ENCODE results near the gene ARFGAP2. TPM values are rescaled to one million over a fixed set of nuclear protein-coding genes. Genes with fewer than 3 reads are reported as not detected.

ARFGAP2 gene
- total RNA-seq, 1 experiment from 2014 or later = 78.0 TPM

DNA sequence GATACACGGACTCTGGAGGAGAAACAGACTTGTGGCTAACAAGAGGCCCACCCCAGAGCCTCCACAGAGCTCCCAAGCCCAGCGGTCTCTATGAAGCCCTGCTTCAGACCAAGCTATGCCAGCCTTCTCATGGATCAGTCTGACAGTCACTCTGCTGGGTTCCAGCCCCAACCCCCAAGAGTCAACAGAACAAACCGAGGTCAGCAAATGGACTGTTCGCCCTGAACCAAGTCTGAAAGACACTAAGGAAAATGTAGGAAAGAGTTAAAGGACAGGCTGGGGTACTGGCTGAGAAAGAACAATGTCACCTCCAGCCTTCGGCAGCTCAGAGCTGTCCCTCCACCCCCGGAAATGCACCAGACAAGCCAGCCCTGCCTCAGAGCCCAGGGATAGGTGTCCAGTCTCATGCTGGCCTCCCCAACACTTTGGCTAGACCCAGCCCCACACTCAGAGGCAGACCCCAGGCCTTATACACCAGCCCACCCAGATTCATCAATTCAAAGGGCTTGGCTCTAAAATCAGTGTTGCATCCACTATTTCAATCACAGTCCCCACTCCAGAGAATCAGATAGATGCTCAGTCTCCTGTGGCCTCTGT is 3.8 kb downstream of the ARFGAP2 start:
- TF ChIP-seq, protein P1, sequence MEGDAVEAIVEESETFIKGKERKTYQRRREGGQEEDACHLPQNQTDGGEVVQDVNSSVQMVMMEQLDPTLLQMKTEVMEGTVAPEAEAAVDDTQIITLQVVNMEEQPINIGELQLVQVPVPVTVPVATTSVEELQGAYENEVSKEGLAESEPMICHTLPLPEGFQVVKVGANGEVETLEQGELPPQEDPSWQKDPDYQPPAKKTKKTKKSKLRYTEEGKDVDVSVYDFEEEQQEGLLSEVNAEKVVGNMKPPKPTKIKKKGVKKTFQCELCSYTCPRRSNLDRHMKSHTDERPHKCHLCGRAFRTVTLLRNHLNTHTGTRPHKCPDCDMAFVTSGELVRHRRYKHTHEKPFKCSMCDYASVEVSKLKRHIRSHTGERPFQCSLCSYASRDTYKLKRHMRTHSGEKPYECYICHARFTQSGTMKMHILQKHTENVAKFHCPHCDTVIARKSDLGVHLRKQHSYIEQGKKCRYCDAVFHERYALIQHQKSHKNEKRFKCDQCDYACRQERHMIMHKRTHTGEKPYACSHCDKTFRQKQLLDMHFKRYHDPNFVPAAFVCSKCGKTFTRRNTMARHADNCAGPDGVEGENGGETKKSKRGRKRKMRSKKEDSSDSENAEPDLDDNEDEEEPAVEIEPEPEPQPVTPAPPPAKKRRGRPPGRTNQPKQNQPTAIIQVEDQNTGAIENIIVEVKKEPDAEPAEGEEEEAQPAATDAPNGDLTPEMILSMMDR (IDR thresholded peaks at IDR 0.05; ENCODE audit: unreplicated experiment) = no peak
- Mint-ChIP-seq H3K4me3 (ENCODE audit: unreplicated experiment) (no peak overlapping the region), H3K9me3 (ENCODE audit: unreplicated experiment) (no peaks in the 10 kb centered on the region), H3K36me3 (ENCODE audit: insufficient read depth, unreplicated experiment) (peaks cover 67% of the 10 kb centered on the region), H3K4me1 (ENCODE audit: insufficient read depth, unreplicated experiment) (peaks cover 15% of the 10 kb centered on the region), H3K27me3 (ENCODE audit: insufficient read depth, unreplicated experiment) (no peaks in the 10 kb centered on the region), H3K27ac (ENCODE audit: low read depth, unreplicated experiment) (no peak overlapping the region)
- no peak for DNase-seq (ENCODE audit: unreplicated experiment)
- CTCF ChIA-PET = interaction anchor here (1.1 to 1.9 kb wide), 2 partner anchors 10 to 11 kb away, joined by 7 to 12 read pairs; no protein-coding TSS in a partner anchor
- POLR2A ChIA-PET = interaction anchor here (1.5 to 1.7 kb wide), 2 partner anchors 10 to 326 kb away, joined by 4 to 6 read pairs; partner anchors contain the start of gene CKAP5
- intact Hi-C loops (cut with micrococcal nuclease) = no loop called here
- BruUV-seq (replicated peaks) = no TSS peak

DNA sequence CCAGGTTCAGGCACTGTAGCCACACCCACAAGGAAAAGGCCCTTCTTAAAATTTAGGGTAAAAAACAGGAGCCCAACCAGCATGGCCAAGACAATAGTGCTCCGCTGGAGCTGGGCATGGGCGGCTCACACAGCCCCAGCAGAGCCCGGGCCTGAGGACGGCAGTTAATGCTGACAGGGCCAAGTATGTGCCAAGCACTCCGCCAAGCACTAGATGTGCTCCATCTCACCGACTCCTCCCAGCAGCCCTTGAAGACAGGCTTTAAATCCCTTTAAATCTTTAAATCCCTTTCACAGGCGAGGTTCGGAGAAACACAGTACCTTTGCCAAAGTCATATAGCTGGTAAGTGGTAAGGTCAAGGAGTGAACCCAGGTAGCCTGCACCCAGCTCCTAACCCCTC is 4.8 kb downstream of the ARFGAP2 start:
- CTCF ChIA-PET = interaction anchor here (0.7 to 1.9 kb wide), 5 partner anchors 9 to 183 kb away, joined by 3 to 12 read pairs (median 5); no protein-coding TSS in a partner anchor
- H3K4me1 Mint-ChIP-seq (ENCODE audit: insufficient read depth, unreplicated experiment) = peaks cover 6% of the 10 kb centered on the region

DNA sequence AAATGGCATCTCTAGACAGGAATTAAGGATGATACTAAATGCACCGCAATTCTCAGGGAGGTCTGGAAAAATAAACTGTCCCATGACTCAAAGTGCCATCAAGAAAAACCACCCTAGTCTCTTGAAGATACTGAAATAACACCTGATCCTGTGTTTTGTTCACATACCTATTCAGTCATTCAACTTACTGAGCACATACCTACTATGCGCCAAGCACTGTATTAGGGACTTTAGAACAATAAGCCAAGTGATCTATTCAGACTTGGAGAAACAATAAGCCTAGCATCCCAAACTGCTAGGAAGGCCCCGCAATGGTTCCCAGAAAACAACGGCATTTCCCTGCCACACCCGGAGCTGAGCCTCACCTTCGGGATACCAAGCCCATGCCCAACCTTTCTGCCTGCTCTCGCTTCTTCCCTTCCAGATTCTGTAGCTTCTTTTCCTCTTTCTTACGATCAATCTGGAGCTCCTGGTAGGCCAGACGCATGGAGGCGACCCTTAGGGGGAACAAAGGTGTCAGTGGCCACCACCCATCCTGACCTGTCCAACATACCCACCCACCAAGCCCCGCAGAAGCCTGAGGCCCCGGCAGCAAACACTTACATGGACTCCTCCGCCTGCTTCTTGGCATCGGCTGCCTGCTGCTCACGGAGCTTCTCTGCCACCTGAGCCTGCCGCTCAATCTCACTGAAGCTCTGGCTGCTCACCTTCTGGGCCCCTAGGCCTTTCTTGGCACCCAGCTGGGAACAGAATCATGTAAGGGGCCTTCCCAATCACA is 5.4 kb downstream of the ARFGAP2 start:
- Mint-ChIP-seq H3K4me3 (ENCODE audit: unreplicated experiment) (no peak overlapping the region), H3K27ac (ENCODE audit: low read depth, unreplicated experiment) (no peak overlapping the region), H3K4me1 (ENCODE audit: insufficient read depth, unreplicated experiment) (peaks cover 6% of the 10 kb centered on the region), H3K9me3 (ENCODE audit: unreplicated experiment) (no peaks in the 10 kb centered on the region), H3K27me3 (ENCODE audit: insufficient read depth, unreplicated experiment) (no peaks in the 10 kb centered on the region), H3K36me3 (ENCODE audit: insufficient read depth, unreplicated experiment) (peaks cover 69% of the 10 kb centered on the region)
- TF ChIP-seq, protein P1 (IDR thresholded peaks at IDR 0.05; ENCODE audit: unreplicated experiment) = no peak
- ChIA-PET POLR2A (interaction anchor here (1.2 to 1.7 kb wide), 3 partner anchors 8 to 325 kb away, joined by 3 to 6 read pairs (median 4); partner anchors contain the start of gene CKAP5), CTCF (interaction anchor here (0.6 to 1.9 kb wide), 7 partner anchors 8 to 184 kb away, joined by 3 to 12 read pairs (median 4); no protein-coding TSS in a partner anchor)
- DNase-seq (ENCODE audit: unreplicated experiment) = no peak
- intact Hi-C loops (cut with micrococcal nuclease) = no loop called here
- BruUV-seq (replicated peaks) = no TSS peak

More for the DNA sequence above, 4.8 kb downstream of the ARFGAP2 start:
- Mint-ChIP-seq H3K27ac (ENCODE audit: low read depth, unreplicated experiment) (no peak overlapping the region), H3K9me3 (ENCODE audit: unreplicated experiment) (no peaks in the 10 kb centered on the region), H3K4me3 (ENCODE audit: unreplicated experiment) (no peak overlapping the region), H3K36me3 (ENCODE audit: insufficient read depth, unreplicated experiment) (peaks cover 65% of the 10 kb centered on the region), H3K27me3 (ENCODE audit: insufficient read depth, unreplicated experiment) (no peaks in the 10 kb centered on the region)
- BruUV-seq (replicated peaks) = no TSS peak
- TF ChIP-seq, protein P1 (IDR thresholded peaks at IDR 0.05; ENCODE audit: unreplicated experiment) = no peak
- intact Hi-C loops (cut with micrococcal nuclease) = no loop called here
- POLR2A ChIA-PET = interaction anchor here (1.2 to 1.7 kb wide), 3 partner anchors 9 to 325 kb away, joined by 3 to 6 read pairs (median 4); partner anchors contain the start of gene CKAP5
- no peak for DNase-seq (ENCODE audit: unreplicated experiment)

DNA sequence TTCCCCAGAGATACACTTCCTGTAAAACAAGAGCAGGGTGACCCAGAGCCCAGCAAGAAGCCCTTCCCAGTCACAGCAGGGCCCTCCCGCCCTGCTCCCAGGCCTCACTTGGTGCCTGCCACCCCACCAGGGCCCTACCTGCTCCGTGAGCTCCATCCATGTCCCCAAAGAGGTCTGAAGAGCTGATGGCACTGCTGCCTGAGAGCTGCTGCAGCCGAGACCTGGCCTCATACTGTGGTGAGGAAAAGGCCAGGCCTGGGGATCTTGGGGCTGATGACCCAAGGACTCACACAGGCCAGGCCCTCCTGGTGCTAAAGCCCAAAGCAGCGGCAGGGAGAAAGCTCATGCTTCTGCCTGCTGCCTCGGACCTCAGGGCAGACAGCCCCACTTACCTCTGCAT is 10.3 kb downstream of the ARFGAP2 start:
- no peaks in the 10 kb centered on the region for H3K4me1 Mint-ChIP-seq (ENCODE audit: insufficient read depth, unreplicated experiment)
- no peak overlapping the region for H3K4me3 Mint-ChIP-seq (ENCODE audit: unreplicated experiment)
- H3K36me3 Mint-ChIP-seq (ENCODE audit: insufficient read depth, unreplicated experiment) = peaks cover 70% of the 10 kb centered on the region
- no peak overlapping the region for H3K27ac Mint-ChIP-seq (ENCODE audit: low read depth, unreplicated experiment)
- no peaks in the 10 kb centered on the region for H3K27me3 Mint-ChIP-seq (ENCODE audit: insufficient read depth, unreplicated experiment)
- CTCF ChIA-PET = interaction anchor here (5.0 kb wide), 1 partner anchor 13 kb away, joined by 38 read pairs; no protein-coding TSS in a partner anchor
- no peaks in the 10 kb centered on the region for H3K9me3 Mint-ChIP-seq (ENCODE audit: unreplicated experiment)
- BruUV-seq (replicated peaks) = no TSS peak
- intact Hi-C loops (cut with micrococcal nuclease) = no loop called here
- POLR2A ChIA-PET = no interaction called here
- TF ChIP-seq, protein P1 (IDR thresholded peaks at IDR 0.05; ENCODE audit: unreplicated experiment) = no peak
- DNase-seq (ENCODE audit: unreplicated experiment) = no peak

Data from MCF 10A (cell line).